Astrocyte (in vitro differentiated cells and primary cell): ENCODE measurements around the gene TMED8. TPM values are rescaled to one million over a fixed set of nuclear protein-coding genes. Genes with fewer than 3 reads are reported as not detected.
"Not testable (repeated sequence)": the region's sequence is repeated elsewhere in the genome, so short reads cannot be mapped to it uniquely, and the experiment has no call there.

Source experiments
- DNase-seq: peaks from one replicate; pipeline ENCODE4 v3.0.0-alpha.2; 2010; ENCODE audit warnings: low read depth
- FAIRE-seq: peaks from 2 replicates; lab custom pipeline; 2011; peaks lifted over from hg19 to GRCh38; lab: Jason Lieb, UNC
- H2AFZ ChIP-seq: 2 replicates; pipeline ENCODE4 v1.6.0; 2012; ENCODE audit warnings: low read depth, low read length, inconsistent platforms
- H3K27ac ChIP-seq: 2 replicates; pipeline ENCODE4 v1.5.1; 2011; ENCODE audit warnings: low read depth, low read length, inconsistent platforms
- H3K27me3 ChIP-seq: 2 replicates; pipeline ENCODE4 v1.6.0; 2011; ENCODE audit warnings: low read length, inconsistent platforms; ENCODE audit not compliant: insufficient read depth
- H3K36me3 ChIP-seq: 2 replicates; pipeline ENCODE4 v1.5.1; 2011; ENCODE audit warnings: low read length, inconsistent platforms; ENCODE audit not compliant: insufficient read depth
- H3K4me1 ChIP-seq: 2 replicates; pipeline ENCODE4 v1.5.1; 2011; ENCODE audit warnings: low read length, inconsistent platforms; ENCODE audit not compliant: insufficient read depth
- H3K4me2 ChIP-seq: 2 replicates; pipeline ENCODE4 v1.6.0; 2012; ENCODE audit warnings: low read length, inconsistent platforms
- H3K4me3 ChIP-seq: 2 replicates; pipeline ENCODE4 v1.5.1; 2011; ENCODE audit warnings: low read depth, mild to moderate bottlenecking, low read length, inconsistent platforms; ENCODE audit not compliant: insufficient read depth
- H3K79me2 ChIP-seq: 2 replicates; pipeline ENCODE4 v1.6.0; 2012; ENCODE audit warnings: mild to moderate bottlenecking, low read length, inconsistent platforms; ENCODE audit not compliant: insufficient read depth
- H3K9ac ChIP-seq: 2 replicates; pipeline ENCODE4 v1.6.0; 2012; ENCODE audit warnings: mild to moderate bottlenecking, low read length, inconsistent platforms
- H3K9me3 ChIP-seq: 2 replicates; pipeline ENCODE4 v1.5.1; 2012; ENCODE audit warnings: low read depth, mild to moderate bottlenecking, low read length, inconsistent platforms; ENCODE audit not compliant: insufficient read depth
- H4K20me1 ChIP-seq: 2 replicates; pipeline ENCODE4 v1.6.0; 2012; ENCODE audit warnings: low read length, inconsistent platforms; ENCODE audit not compliant: insufficient read depth
- H3K27ac Mint-ChIP-seq: one replicate; pipeline ENCODE4 v1.8.0; 2021; ENCODE audit warnings: mild to moderate bottlenecking, mixed read lengths; ENCODE audit not compliant: unreplicated experiment
- H3K27me3 Mint-ChIP-seq: one replicate; pipeline ENCODE4 v1.8.0; 2021; ENCODE audit warnings: low read depth, mixed read lengths; ENCODE audit not compliant: unreplicated experiment
- H3K36me3 Mint-ChIP-seq: one replicate; pipeline ENCODE4 v1.8.0; 2021; ENCODE audit warnings: low read depth, mixed read lengths; ENCODE audit not compliant: unreplicated experiment
- H3K4me1 Mint-ChIP-seq: one replicate; pipeline ENCODE4 v1.8.0; 2021; ENCODE audit warnings: low read depth, mixed read lengths; ENCODE audit not compliant: unreplicated experiment
- H3K4me3 Mint-ChIP-seq: one replicate; pipeline ENCODE4 v1.8.0; 2021; ENCODE audit warnings: mild to moderate bottlenecking, moderate library complexity, mixed read lengths; ENCODE audit not compliant: unreplicated experiment
- H3K9me3 Mint-ChIP-seq: one replicate; pipeline ENCODE4 v1.8.0; 2021; ENCODE audit warnings: mild to moderate bottlenecking, mixed read lengths; ENCODE audit not compliant: unreplicated experiment
- EZH2 ChIP-seq: IDR thresholded peaks from 2 replicates; pipeline ENCODE4 v1.6.1; 2012; ENCODE audit warnings: mild to moderate bottlenecking, low read length, inconsistent platforms; ENCODE audit not compliant: insufficient read depth
- total RNA-seq: library from RNA; stranded (reverse); gene quantifications from 2 replicates; pipeline ENCODE4 v1.2.1, GENCODE V29; 2021
- TF ChIP-seq, protein P1 (sequence below): IDR thresholded peaks from 2 replicates; pipeline ENCODE4 v1.5.1; 2011; ENCODE audit warnings: low read depth, mild to moderate bottlenecking, inconsistent platforms, low read length, moderate library complexity; ENCODE audit not compliant: insufficient read depth

Gene TMED8
- total RNA-seq, 1 donor from 2014 or later = 10.2 TPM

DNA sequence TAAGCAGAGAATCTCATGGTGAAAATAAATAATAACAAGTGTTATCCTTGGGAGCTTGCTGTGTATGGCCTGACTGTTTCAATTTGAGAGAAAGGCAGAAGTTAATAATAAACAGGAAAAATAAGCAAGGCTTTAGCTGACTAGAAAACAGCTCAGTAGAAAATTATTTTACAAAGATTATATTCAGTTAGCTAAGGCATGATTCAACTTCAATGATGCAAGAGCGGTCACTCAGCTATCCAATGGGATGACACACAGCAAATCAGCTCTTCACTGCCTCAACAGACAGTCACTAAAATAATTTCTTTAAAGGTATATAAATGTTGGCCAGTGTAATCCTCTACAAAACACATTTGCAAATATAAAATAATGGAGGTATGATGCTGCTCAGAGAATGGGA lies 37.5 kb downstream of the TMED8 start:
- Mint-ChIP-seq H3K9me3 (no peaks in the 10 kb centered on the region), H3K4me1 (peaks cover 19% of the 10 kb centered on the region), H3K36me3 (peaks cover 13% of the 10 kb centered on the region), H3K4me3 (no peak overlapping the region), H3K27me3 (no peaks in the 10 kb centered on the region), H3K27ac (no peak overlapping the region)
- Histone ChIP-seq H2AFZ (no peak overlapping the region), H3K4me1 (peaks cover 10% of the 10 kb centered on the region), H3K9ac (no peak overlapping the region), H3K27me3 (no peaks in the 10 kb centered on the region), H3K36me3 (no peaks in the 10 kb centered on the region), H3K4me3 (no peak overlapping the region), H3K79me2 (no peaks in the 10 kb centered on the region), H3K9me3 (no peaks in the 10 kb centered on the region), H3K4me2 (no peak overlapping the region), H3K27ac (no peak overlapping the region), H4K20me1 (no peaks in the 10 kb centered on the region)
- DNase-seq (no peak), FAIRE-seq (no peak)
- TF ChIP-seq, protein P1, sequence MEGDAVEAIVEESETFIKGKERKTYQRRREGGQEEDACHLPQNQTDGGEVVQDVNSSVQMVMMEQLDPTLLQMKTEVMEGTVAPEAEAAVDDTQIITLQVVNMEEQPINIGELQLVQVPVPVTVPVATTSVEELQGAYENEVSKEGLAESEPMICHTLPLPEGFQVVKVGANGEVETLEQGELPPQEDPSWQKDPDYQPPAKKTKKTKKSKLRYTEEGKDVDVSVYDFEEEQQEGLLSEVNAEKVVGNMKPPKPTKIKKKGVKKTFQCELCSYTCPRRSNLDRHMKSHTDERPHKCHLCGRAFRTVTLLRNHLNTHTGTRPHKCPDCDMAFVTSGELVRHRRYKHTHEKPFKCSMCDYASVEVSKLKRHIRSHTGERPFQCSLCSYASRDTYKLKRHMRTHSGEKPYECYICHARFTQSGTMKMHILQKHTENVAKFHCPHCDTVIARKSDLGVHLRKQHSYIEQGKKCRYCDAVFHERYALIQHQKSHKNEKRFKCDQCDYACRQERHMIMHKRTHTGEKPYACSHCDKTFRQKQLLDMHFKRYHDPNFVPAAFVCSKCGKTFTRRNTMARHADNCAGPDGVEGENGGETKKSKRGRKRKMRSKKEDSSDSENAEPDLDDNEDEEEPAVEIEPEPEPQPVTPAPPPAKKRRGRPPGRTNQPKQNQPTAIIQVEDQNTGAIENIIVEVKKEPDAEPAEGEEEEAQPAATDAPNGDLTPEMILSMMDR = no peak
- no peak for TF ChIP-seq EZH2

- no peak for FAIRE-seq
- H3K27ac Mint-ChIP-seq = no peak overlapping the region
These were observed 38.6 kb downstream of the TMED8 start for GRCh38 chr14:77338302-77338701.

GRCh38 chr14:77337880-77338279 lies 39.0 kb downstream of the TMED8 start:
- H3K4me1 Mint-ChIP-seq = peaks cover 5% of the 10 kb centered on the region
- Histone ChIP-seq H3K4me2 (no peak overlapping the region), H3K4me3 (no peak overlapping the region), H3K9me3 (no peaks in the 10 kb centered on the region), H3K36me3 (peaks cover 2% of the 10 kb centered on the region), H3K27me3 (no peaks in the 10 kb centered on the region), H2AFZ (no peak overlapping the region), H3K9ac (no peak overlapping the region), H3K27ac (no peak overlapping the region), H3K4me1 (peaks cover 5% of the 10 kb centered on the region), H4K20me1 (no peaks in the 10 kb centered on the region), H3K79me2 (no peaks in the 10 kb centered on the region)
- H3K4me3 Mint-ChIP-seq = no peak overlapping the region
- H3K9me3 Mint-ChIP-seq = no peaks in the 10 kb centered on the region
- FAIRE-seq (no peak), DNase-seq (no peak)
- H3K36me3 Mint-ChIP-seq = peaks cover 10% of the 10 kb centered on the region
- TF ChIP-seq, protein P1 = no peak
- no peak for TF ChIP-seq EZH2
- no peak overlapping the region for H3K27ac Mint-ChIP-seq
- no peaks in the 10 kb centered on the region for H3K27me3 Mint-ChIP-seq

More at GRCh38 chr14:77338302-77338701, 38.6 kb downstream of the TMED8 start:
- H3K36me3 Mint-ChIP-seq = peaks cover 13% of the 10 kb centered on the region
- no peak overlapping the region for H3K4me3 ChIP-seq
- H3K4me1 ChIP-seq = peaks cover 10% of the 10 kb centered on the region
- H3K79me2 ChIP-seq = no peaks in the 10 kb centered on the region
- no peak overlapping the region for H3K4me3 Mint-ChIP-seq
- no peaks in the 10 kb centered on the region for H3K9me3 ChIP-seq
- no peak for TF ChIP-seq EZH2
- TF ChIP-seq, protein P1 = no peak
- no peak overlapping the region for H3K4me2 ChIP-seq
- no peak overlapping the region for H3K9ac ChIP-seq
- H3K27me3 Mint-ChIP-seq = no peaks in the 10 kb centered on the region
- no peak overlapping the region for H2AFZ ChIP-seq
- H3K9me3 Mint-ChIP-seq = no peaks in the 10 kb centered on the region
- H3K4me1 Mint-ChIP-seq = peaks cover 8% of the 10 kb centered on the region
- no peaks in the 10 kb centered on the region for H3K27me3 ChIP-seq
- H4K20me1 ChIP-seq = no peaks in the 10 kb centered on the region
- no peak for DNase-seq
- peaks cover 2% of the 10 kb centered on the region for H3K36me3 ChIP-seq
- no peak overlapping the region for H3K27ac ChIP-seq

- not testable (repeated sequence) for FAIRE-seq, H3K9me3 ChIP-seq, H3K9me3 Mint-ChIP-seq, H2AFZ ChIP-seq, H3K79me2 ChIP-seq, H3K27ac Mint-ChIP-seq, H3K27ac ChIP-seq, H3K4me3 Mint-ChIP-seq, H3K4me3 ChIP-seq, H3K36me3 ChIP-seq, H3K4me1 ChIP-seq, H4K20me1 ChIP-seq, H3K27me3 Mint-ChIP-seq, H3K36me3 Mint-ChIP-seq, H3K4me2 ChIP-seq, H3K27me3 ChIP-seq, H3K4me1 Mint-ChIP-seq, DNase-seq, H3K9ac ChIP-seq
These were observed 39.6 kb downstream of the TMED8 start for GRCh38 chr14:77337255-77337654.
